Hepatocyte (in vitro differentiated cells): Measurements from ENCODE around the gene SNX12. TPM values are rescaled to one million over a fixed set of nuclear protein-coding genes. Genes with fewer than 3 reads are reported as not detected.

ENCODE experiments used
- DNase-seq: peaks from one replicate; pipeline ENCODE4 v3.0.0-alpha.2; 2016; ENCODE audit warnings: low spot score
- H2AFZ ChIP-seq: fragments of 200-600 bp; sonication (generic); 2 replicates; pipeline ENCODE4 v1.6.0; 2016; ENCODE audit warnings: antibody characterized with exemption, mild to moderate bottlenecking
- H3K27ac ChIP-seq: fragments of 200-600 bp; sonication (generic); 2 replicates; pipeline ENCODE4 v1.5.1; 2016; ENCODE audit warnings: mild to moderate bottlenecking
- H3K27me3 ChIP-seq: fragments of 200-600 bp; sonication (generic); 2 replicates; pipeline ENCODE4 v1.6.1; 2016
- H3K36me3 ChIP-seq: fragments of 200-600 bp; sonication (generic); replicated peaks from 2 replicates; pipeline ENCODE4 v1.5.1; 2016; ENCODE audit warnings: low read depth; ENCODE audit not compliant: insufficient read depth
- H3K4me1 ChIP-seq: fragments of 200-600 bp; sonication (generic); 2 replicates; pipeline ENCODE4 v1.5.1; 2016; ENCODE audit warnings: mild to moderate bottlenecking, moderate library complexity; ENCODE audit not compliant: insufficient read depth
- H3K4me2 ChIP-seq: fragments of 200-600 bp; sonication (generic); 2 replicates; pipeline ENCODE4 v1.6.0; 2016
- H3K4me3 ChIP-seq: fragments of 200-600 bp; sonication (generic); 2 replicates; pipeline ENCODE4 v1.5.1; 2016; ENCODE audit warnings: mild to moderate bottlenecking
- H3K79me2 ChIP-seq: fragments of 200-600 bp; sonication (generic); 2 replicates; pipeline ENCODE4 v1.6.0; 2017; ENCODE audit warnings: mild to moderate bottlenecking
- H3K9me2 ChIP-seq: fragments of 200-600 bp; sonication (generic); replicated peaks from 2 replicates; pipeline ENCODE4 v1.6.0; 2017; ENCODE audit warnings: mild to moderate bottlenecking; ENCODE audit not compliant: insufficient read depth
- H3K9me3 ChIP-seq: fragments of 200-600 bp; sonication (generic); 2 replicates; pipeline ENCODE4 v1.5.1; 2016; ENCODE audit warnings: low read depth, mild to moderate bottlenecking
- H4K20me1 ChIP-seq: fragments of 200-600 bp; sonication (generic); 2 replicates; pipeline ENCODE4 v1.6.0; 2016; ENCODE audit warnings: mild to moderate bottlenecking; ENCODE audit not compliant: insufficient read depth, poor library complexity, severe bottlenecking
- EZH2 ChIP-seq: fragments of 200-600 bp; sonication (generic); IDR thresholded peaks from 2 replicates; pipeline ENCODE4 v1.6.1; 2016; ENCODE audit warnings: antibody characterized with exemption, mild to moderate bottlenecking, borderline replicate concordance
- EZH2phosphoT487 ChIP-seq: fragments of 200-600 bp; sonication (generic); IDR thresholded peaks from one replicate; pipeline ENCODE4 v1.6.1; 2018; ENCODE audit warnings: antibody characterized with exemption, mild to moderate bottlenecking, low read depth, moderate library complexity; ENCODE audit not compliant: unreplicated experiment, severe bottlenecking
- WGBS: methylation state at CpG from one replicate; pipeline ENCODE4 v1.1.6; 2016; ENCODE audit warnings: low lambda C conversion rate; ENCODE audit errors: missing lambda C conversion rate; 5-methylcytosine and 5-hydroxymethylcytosine counted together
- polyA plus RNA-seq: library from polyadenylated mRNA; unstranded; fragments of >200 nt; fragmentation: Nextera tagmentation; extraction: Ambion mirVana; gene quantifications from 2 replicates; pipeline ENCODE4 v1.2.1, GENCODE V29; 2016
- total RNA-seq: library from RNA; depleted of rRNA; stranded (reverse); fragments of >200 nt; gene quantifications from 2 replicates; pipeline ENCODE4 v1.2.3, GENCODE V29; 2014
- TF ChIP-seq, protein P1 (sequence below): fragments of 200-600 bp; sonication (generic); IDR thresholded peaks from 2 replicates; pipeline ENCODE4 v1.5.1; 2016; ENCODE audit warnings: antibody characterized with exemption, mild to moderate bottlenecking; ENCODE audit not compliant: poor library complexity

Gene SNX12
- total RNA-seq (61.0 and 68.8 TPM in 2 replicates), polyA plus RNA-seq (7.5 and 8.3 TPM in 2 replicates)

DNA sequence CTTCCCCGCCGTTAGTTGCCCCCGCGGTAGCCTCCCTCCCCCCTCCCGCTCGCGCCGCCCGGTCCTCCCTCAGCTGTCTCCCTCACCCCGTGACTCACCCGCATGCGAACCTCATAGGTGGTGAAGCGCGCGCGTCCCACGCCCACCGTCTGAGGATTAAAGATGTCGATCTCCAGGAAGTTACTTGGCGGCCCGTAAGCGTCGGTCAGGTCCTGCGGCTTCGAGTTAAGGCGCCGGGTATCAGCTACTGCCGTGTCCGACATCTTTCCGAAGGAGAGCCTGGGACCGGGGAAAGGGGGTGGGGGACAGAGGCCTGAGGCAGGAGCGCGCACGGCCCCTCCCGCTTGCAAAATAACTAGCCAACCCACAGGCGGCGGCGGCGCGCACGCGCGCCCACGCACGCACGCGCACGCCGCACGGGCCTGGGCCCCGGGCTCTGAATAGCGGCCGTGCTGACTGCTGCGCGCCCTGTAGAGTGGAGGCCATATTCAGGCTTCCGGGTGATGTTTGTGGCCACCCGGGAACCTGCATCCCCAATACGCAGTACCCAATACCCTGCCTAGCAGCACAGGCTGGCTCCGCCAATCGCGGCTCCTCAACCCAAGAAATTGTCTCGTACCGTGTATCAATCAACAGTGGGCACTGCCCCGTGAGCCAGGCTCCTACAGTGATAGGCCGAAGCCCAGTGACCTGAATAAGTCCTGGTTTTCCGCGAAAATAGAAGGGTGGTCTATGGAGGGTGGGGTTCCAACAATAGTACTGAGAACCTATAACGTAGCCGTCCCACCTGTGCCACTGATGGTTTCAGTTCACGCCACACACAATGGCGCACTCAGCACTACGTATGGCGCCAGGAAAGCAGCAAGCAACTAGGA lies at the start of gene SNX12:
Gene SNX12 (minus strand): TSS at position 291 of the 875 bp plus-strand sequence. CDS start 28 bp downstream, at position 263.
- H3K27me3 ChIP-seq, result no peaks in the 10 kb centered on the region
- H3K79me2 ChIP-seq, result peaks cover 37% of the 10 kb centered on the region
- H3K9me2 ChIP-seq, result no peaks in the 10 kb centered on the region
- peaks cover 5% of the 10 kb centered on the region for H3K4me1 ChIP-seq
- DNase-seq, result peak; percentile 92
- H3K36me3 ChIP-seq, result no peaks in the 10 kb centered on the region
- 22% methylated on average over 41 of the region's 73 CpGs for WGBS
- H3K4me2 ChIP-seq, result peak within 1 kb of the TSS; percentile 75
- H3K27ac ChIP-seq, result peak within 1 kb of the TSS; percentile 95
- H2AFZ ChIP-seq, result peak within 1 kb of the TSS; percentile 69
- peak within 1 kb of the TSS; percentile 64 for H3K4me3 ChIP-seq
- TF ChIP-seq EZH2 (no peak), EZH2phosphoT487 (no peak)
- TF ChIP-seq, protein P1, sequence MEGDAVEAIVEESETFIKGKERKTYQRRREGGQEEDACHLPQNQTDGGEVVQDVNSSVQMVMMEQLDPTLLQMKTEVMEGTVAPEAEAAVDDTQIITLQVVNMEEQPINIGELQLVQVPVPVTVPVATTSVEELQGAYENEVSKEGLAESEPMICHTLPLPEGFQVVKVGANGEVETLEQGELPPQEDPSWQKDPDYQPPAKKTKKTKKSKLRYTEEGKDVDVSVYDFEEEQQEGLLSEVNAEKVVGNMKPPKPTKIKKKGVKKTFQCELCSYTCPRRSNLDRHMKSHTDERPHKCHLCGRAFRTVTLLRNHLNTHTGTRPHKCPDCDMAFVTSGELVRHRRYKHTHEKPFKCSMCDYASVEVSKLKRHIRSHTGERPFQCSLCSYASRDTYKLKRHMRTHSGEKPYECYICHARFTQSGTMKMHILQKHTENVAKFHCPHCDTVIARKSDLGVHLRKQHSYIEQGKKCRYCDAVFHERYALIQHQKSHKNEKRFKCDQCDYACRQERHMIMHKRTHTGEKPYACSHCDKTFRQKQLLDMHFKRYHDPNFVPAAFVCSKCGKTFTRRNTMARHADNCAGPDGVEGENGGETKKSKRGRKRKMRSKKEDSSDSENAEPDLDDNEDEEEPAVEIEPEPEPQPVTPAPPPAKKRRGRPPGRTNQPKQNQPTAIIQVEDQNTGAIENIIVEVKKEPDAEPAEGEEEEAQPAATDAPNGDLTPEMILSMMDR, result no peak
- no peaks in the 10 kb centered on the region for H4K20me1 ChIP-seq
- no peaks in the 10 kb centered on the region for H3K9me3 ChIP-seq

DNA sequence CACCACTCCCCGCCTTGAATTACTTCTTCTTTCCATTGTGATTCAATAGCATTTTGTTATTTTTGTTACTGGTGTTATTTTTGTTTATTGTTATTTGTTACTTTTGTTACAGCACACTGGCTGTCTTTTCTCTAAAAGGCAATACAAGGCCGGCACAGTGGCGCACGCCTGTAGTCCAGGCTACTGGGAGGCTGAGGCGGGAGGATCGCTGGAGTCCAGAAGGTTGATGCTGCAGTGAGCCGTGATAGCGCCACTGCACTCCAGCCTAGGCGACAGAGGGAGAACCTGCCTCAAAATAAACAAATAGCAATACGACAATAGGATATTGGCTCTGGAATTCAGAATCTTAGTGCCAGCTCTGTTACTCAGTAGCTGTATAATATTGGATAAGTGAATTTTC lies 49.2 kb upstream of the SNX12 start:
- H3K4me2 ChIP-seq, result peak overlapping the region; percentile 76
- no peaks in the 10 kb centered on the region for H3K27me3 ChIP-seq
- no peaks in the 10 kb centered on the region for H3K9me3 ChIP-seq
- H3K9me2 ChIP-seq, result no peaks in the 10 kb centered on the region
- H3K4me3 ChIP-seq, result no peak overlapping the region
- H3K79me2 ChIP-seq, result peaks cover 8% of the 10 kb centered on the region
- no peaks in the 10 kb centered on the region for H3K4me1 ChIP-seq
- no peak overlapping the region for H3K27ac ChIP-seq
- TF ChIP-seq EZH2 (no peak), EZH2phosphoT487 (no peak)
- TF ChIP-seq, protein P1, result no peak
- DNase-seq, result no peak
- no peaks in the 10 kb centered on the region for H4K20me1 ChIP-seq
- no peaks in the 10 kb centered on the region for H3K36me3 ChIP-seq
- 87% methylated on average over 10 of the region's 10 CpGs for WGBS
- H2AFZ ChIP-seq, result no peak overlapping the region

GRCh38 chrX:71111921-71112431 lies 43.8 kb upstream of the SNX12 start:
- H3K9me3 ChIP-seq, result no peaks in the 10 kb centered on the region
- H3K79me2 ChIP-seq, result no peaks in the 10 kb centered on the region
- H3K4me2 ChIP-seq, result peak overlapping the region; percentile 41
- peaks cover 8% of the 10 kb centered on the region for H3K4me1 ChIP-seq
- no peaks in the 10 kb centered on the region for H3K36me3 ChIP-seq
- no peak overlapping the region for H3K4me3 ChIP-seq
- no peaks in the 10 kb centered on the region for H3K9me2 ChIP-seq
- no peaks in the 10 kb centered on the region for H3K27me3 ChIP-seq
- no peak for DNase-seq
- TF ChIP-seq, protein P1, result no peak
- TF ChIP-seq EZH2 (no peak), EZH2phosphoT487 (no peak)
- H4K20me1 ChIP-seq, result no peaks in the 10 kb centered on the region
- no peak overlapping the region for H2AFZ ChIP-seq
- 63% methylated on average over 5 of the region's 5 CpGs for WGBS
- peak overlapping the region; percentile 90 for H3K27ac ChIP-seq
